HG02938 (cell line): Measurements from ENCODE around the gene ZNF646.

Source experiments
- ATAC-seq: cut with Tn5 transposase; IDR thresholded peaks from one replicate; pipeline ENCODE4 v1.9.1; 2021; ENCODE audit warnings: mild to moderate bottlenecking, moderate library complexity; ENCODE audit not compliant: unreplicated experiment

The ZNF646 gene

GRCh38 chr16:31073970-31074813 is at the start of gene ZNF646, which contains the start of gene ZNF668:
Gene ZNF646, plus strand, starts transcription at chr16:31074422. Its CDS starts 1,903 bp downstream, at chr16:31076325.
Gene ZNF668, minus strand, starts transcription at chr16:31074240. Its CDS starts 9,781 bp downstream, at chr16:31064459.
- ATAC-seq = peak; percentile 67

GRCh38 chr16:31025339-31025738 is 48.9 kb upstream of the ZNF646 start:
- ATAC-seq = no peak

- no peak for ATAC-seq
Measured at GRCh38 chr16:31029272-31029671, 45.0 kb upstream of the ZNF646 start.

GRCh38 chr16:31031276-31031675 is 42.9 kb upstream of the ZNF646 start:
- no peak for ATAC-seq

- ATAC-seq = peak; percentile 71
Measured at GRCh38 chr16:31032736-31033708, 41.2 kb upstream of the ZNF646 start, which contains the start of gene STX4. Gene STX4, plus strand, starts transcription at chr16:31033558. Its CDS starts 248 bp downstream, at chr16:31033806.

GRCh38 chr16:31033709-31034492 is 40.3 kb upstream of the ZNF646 start:
- peak; percentile 32 for ATAC-seq

GRCh38 chr16:31036691-31037090 is 37.5 kb upstream of the ZNF646 start:
- ATAC-seq = no peak

GRCh38 chr16:31038993-31039392 is 35.2 kb upstream of the ZNF646 start:
- ATAC-seq = no peak

GRCh38 chr16:31042866-31043265 is 31.4 kb upstream of the ZNF646 start:
- ATAC-seq = no peak

- no peak for ATAC-seq
Measured at GRCh38 chr16:31043352-31043751, 30.9 kb upstream of the ZNF646 start.

- no peak for ATAC-seq
Measured at GRCh38 chr16:31043898-31044481, 30.2 kb upstream of the ZNF646 start.

- no peak for ATAC-seq
Measured at GRCh38 chr16:31050280-31051030, 23.8 kb upstream of the ZNF646 start.

- ATAC-seq = no peak
Measured at GRCh38 chr16:31052114-31052513, 22.1 kb upstream of the ZNF646 start.

GRCh38 chr16:31055613-31056012 is 18.6 kb upstream of the ZNF646 start:
- ATAC-seq = no peak

GRCh38 chr16:31061126-31061812 is 13.0 kb upstream of the ZNF646 start:
- no peak for ATAC-seq

GRCh38 chr16:31061813-31062440 is 12.3 kb upstream of the ZNF646 start:
- no peak for ATAC-seq

- no peak for ATAC-seq
Measured at GRCh38 chr16:31063495-31063842, 10.8 kb upstream of the ZNF646 start.

GRCh38 chr16:31063843-31064611 is 10.2 kb upstream of the ZNF646 start:
- no peak for ATAC-seq
